Embryonic facial prominence (tissue), 1 donor: ENCODE data around the gene PDE4B.
"Not testable (repeated sequence)": the region's sequence is repeated elsewhere in the genome, so short reads cannot be mapped to it uniquely, and the experiment has no call there.

ENCODE experiments used
- DNase-seq: peaks from one replicate; pipeline ENCODE4 v3.0.0-alpha.2; 2016; ENCODE audit errors: extremely low spot score

PDE4B gene

GRCh38 chr1:66050633-66051032 is 257.9 kb downstream of the PDE4B start:
- DNase-seq: no peak

- no peak for DNase-seq
Measured at GRCh38 chr1:66055092-66055491, 262.4 kb downstream of the PDE4B start.

DNA sequence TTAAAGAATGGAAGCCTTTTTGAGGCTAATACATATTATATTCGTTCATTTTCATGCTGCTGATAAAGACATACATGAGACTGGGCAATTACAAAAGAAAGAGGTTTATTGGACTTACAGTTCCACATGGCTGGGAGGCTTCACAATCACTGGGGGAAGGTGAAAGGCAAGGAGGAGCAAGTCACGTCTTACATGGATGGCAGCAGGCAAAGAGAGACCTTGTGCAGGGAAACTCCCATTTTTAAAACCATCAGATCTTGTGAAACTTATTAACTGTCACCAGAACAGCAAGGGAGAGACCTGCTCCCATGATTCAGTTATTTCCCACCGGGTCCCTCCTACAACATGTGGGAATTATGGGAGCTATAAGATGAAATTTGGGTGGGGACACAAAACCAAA is 264.8 kb downstream of the PDE4B start:
- not testable (repeated sequence) for DNase-seq

- no peak for DNase-seq
Measured at GRCh38 chr1:66058558-66058957, 265.9 kb downstream of the PDE4B start.

GRCh38 chr1:66067219-66067618 is 274.5 kb downstream of the PDE4B start:
- DNase-seq: not testable (repeated sequence)

DNA sequence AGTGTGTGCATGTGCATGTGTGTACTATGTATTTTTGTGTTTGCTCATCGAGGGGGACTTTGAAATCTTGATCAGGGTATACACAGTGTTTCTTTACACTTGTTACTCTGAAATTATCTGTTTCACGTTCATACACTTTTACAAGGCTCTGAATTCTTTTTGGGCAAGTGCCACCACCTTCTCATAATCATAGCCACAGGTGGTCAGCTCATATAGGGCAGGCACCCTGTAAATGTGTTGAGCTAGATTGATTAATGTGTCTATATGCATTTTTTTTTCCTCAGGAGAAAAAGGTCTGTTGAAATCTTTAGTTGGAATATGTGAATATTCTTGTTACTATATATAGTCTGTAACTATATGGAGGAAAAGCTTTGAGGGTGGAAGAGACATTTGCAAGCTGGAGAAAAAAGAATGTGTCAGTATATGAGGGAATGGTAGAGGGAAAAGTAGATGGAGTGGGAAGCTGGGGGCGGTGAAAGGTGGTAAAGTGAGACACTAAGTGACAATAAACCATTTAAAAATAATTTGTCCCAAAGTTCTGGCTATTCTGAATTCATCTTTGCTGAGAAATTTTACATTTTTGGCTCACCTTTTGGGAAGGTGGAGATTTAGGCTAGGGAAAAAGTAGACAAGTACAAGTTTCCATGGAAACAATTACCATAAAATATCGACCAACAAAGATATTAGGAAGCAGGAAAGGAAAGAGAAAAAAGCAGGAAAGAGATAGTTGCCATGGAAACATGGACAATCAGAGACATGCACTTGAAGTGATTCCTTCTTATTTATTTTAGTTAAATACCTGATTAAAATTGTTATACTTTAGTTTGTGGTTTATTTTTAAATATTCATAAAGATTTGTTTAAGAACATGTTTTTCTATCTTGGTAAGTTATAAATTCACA is 277.5 kb downstream of the PDE4B start:
- DNase-seq: no peak

- DNase-seq: no peak
Measured at GRCh38 chr1:66073388-66073787, 280.7 kb downstream of the PDE4B start.

GRCh38 chr1:66074147-66074546 is 281.5 kb downstream of the PDE4B start:
- no peak for DNase-seq

DNA sequence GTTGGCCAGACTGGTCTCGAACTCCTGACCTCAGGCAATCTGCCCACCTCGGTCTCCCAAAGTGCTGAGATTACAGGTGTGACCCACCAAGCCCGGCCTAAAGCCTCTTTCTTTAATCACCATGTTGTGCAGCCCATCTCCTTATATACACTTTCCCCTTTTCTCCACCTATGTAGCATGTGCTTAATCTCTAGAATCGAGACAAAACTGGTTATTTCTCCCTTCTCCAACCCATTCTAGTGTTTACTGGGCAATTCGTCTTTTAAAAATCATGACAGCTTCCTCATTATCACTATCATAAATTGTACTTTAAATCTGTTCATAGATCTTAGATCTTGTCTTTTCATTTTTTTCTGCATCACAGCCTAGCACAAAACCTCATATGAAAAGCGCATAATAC is 285.7 kb downstream of the PDE4B start:
- DNase-seq: no peak

DNA sequence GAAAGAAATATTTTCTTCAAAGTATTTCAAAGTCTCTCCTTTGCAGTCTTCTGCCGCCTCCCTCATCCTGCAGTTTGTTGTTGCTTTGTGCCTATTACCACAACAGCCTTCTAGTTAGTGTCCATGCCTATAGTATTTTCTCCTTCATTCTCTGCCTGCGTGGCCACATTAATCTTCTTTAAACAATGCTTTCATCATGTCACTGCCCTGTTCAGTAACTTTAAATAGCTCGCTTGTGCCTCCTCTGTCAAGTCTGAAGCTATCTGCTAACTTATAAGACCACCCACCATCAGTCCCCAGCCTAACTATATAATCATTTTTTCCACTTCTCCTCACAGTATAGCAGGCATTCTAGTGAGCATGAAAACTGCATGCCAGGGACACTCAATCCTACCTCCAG is 290.3 kb downstream of the PDE4B start:
- no peak for DNase-seq

DNA sequence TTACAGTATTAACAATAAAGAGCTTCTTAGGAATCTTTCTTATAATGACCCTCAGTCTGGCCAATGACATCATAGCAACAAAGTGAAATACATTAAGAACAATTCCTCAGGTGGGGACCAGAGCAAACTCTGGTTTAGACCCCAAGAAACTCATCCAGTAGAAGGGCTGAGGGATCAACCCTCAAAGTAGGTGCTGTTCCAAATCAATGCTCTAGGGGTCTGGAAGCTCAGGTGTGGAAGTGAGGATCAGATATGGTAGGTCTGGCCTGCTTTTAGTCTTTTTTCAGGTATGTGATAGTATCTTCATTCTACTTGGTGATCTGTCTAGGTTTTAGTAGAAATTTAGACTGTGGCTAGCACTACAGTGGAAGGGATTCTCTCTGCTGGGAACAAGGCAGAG is 291.7 kb downstream of the PDE4B start:
- DNase-seq: no peak

GRCh38 chr1:66085600-66085999 is 292.9 kb downstream of the PDE4B start:
- no peak for DNase-seq

- no peak for DNase-seq
Measured at GRCh38 chr1:66088787-66089186, 296.1 kb downstream of the PDE4B start.

DNA sequence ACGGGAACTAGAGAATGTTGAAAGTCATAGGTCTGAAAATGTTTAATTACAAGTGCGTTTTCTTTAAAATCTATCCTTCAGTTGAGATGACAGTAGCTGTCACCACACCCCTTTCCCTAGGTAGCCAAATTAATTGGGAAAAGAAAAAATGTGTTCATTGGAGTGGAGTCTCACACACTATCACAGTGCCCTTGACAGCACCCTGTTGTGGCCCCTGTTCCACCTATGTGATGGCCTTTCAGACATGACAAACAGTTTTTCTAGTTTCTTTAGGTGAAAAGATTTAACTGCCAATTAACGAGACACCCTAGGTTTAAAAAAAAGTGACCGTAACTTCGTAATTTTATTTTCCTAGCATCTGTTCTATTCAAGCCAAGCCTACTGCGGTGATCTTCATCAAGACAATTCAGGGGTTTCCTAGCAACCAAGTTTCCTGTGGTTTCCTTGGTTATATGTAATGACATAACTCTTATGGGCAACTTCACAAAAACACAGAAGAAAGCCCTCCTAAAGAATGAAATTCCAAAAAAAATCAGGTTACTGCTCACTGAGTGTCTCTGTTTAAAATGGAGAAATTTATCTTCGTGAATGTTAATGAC is 298.3 kb downstream of the PDE4B start:
- no peak for DNase-seq

- no peak for DNase-seq
Measured at GRCh38 chr1:66095190-66095589, 302.5 kb downstream of the PDE4B start.

DNA sequence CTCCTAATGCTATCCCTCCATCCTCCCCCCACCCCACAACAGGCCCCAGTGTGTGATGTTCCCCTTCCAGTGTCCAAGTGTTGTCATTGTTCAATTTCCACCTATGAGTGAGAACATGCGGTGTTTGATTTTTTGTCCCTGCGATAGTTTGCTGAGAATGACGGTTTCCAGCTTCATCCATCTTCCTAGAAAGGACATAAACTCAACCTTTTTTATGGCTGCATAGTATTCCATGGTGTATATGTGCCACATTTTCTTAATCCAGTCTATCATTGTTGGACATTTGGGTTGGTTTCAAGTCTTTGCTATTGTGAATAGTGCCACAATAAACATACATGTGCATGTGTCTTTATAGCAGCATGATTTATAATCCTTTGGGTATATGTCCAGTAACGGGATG is 308.3 kb downstream of the PDE4B start:
- DNase-seq: not testable (repeated sequence)

- DNase-seq: not testable (repeated sequence)
Measured at GRCh38 chr1:66104076-66104475, 311.4 kb downstream of the PDE4B start.

DNA sequence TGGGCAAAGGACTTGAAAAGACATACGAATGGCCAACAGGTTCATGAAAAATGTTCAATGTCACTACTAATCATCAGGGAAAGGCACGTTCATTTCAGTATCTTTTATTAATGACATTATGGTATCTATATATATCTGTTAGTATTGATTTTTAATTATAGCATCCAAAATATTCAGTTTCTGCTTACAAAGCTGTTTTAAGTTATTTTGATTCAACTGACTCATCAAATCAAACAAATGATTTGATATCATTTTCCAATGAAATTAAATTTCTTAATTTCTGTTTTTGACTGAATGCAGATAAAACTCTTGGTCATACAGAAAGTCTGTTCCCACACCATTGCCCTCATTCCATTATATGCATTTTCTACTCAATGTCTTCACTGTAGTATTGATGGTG is 315.9 kb downstream of the PDE4B start:
- DNase-seq: no peak

- no peak for DNase-seq
Measured at GRCh38 chr1:66112744-66113400, 320.2 kb downstream of the PDE4B start.

GRCh38 chr1:66119148-66119547 is 326.5 kb downstream of the PDE4B start:
- no peak for DNase-seq

- DNase-seq: no peak
Measured at GRCh38 chr1:66124670-66125069, 332.0 kb downstream of the PDE4B start.

GRCh38 chr1:66128641-66129040 is 335.9 kb downstream of the PDE4B start:
- not testable (repeated sequence) for DNase-seq

DNA sequence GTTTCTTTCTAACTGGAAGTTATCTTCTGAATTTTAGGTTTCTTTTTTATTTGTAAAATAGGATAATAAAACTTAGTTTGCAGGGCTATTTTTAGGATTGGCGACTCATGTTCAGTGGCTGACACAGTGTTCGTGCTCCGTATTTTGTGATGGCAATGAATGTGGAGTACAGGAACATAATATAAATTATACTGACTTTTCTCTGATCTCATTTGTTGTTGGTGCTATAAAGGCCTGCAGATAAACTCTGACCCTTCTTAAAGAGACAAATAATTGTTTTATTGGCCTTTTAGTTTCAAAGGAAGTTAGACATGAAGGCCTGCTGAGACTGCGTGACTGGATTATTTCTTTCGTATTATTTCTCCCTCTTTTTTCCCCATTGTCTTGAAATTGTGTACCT is 339.6 kb downstream of the PDE4B start:
- DNase-seq: no peak
